ENCODE data around the gene ZNF652. TPM values are rescaled to one million over a fixed set of nuclear protein-coding genes. Genes with fewer than 3 reads are reported as not detected.

Gene ZNF652
- total RNA-seq, 1 donor from 2014 or later = 4.3 TPM

GRCh38 chr17:49362723-49363117 lies 670 bp upstream of the ZNF652 start:
- no peaks in the 10 kb centered on the region for H3K36me3 Mint-ChIP-seq (ENCODE audit: low read depth)
- H3K4me3 Mint-ChIP-seq (ENCODE audit: low read depth) = peak overlapping the region; percentile 73
- no peaks in the 10 kb centered on the region for H3K9me3 Mint-ChIP-seq
- peaks cover 46% of the 10 kb centered on the region for H3K4me1 Mint-ChIP-seq (ENCODE audit: low read depth)
- DNase-seq (ENCODE audit: low spot score) = no peak
- intact Hi-C loops (cut with micrococcal nuclease) = loop anchor here (5.0 kb wide), 1 partner anchor 35 kb away; no protein-coding TSS in a partner anchor
- peaks cover 11% of the 10 kb centered on the region for H3K27me3 Mint-ChIP-seq (ENCODE audit: low read depth)
- peak overlapping the region; percentile 15 for H3K27ac Mint-ChIP-seq

- H3K36me3 Mint-ChIP-seq (ENCODE audit: low read depth) = no peaks in the 10 kb centered on the region
- DNase-seq (ENCODE audit: low spot score) = peak; percentile 74
- peaks cover 8% of the 10 kb centered on the region for H3K27me3 Mint-ChIP-seq (ENCODE audit: low read depth)
- H3K4me1 Mint-ChIP-seq (ENCODE audit: low read depth) = peaks cover 47% of the 10 kb centered on the region
- H3K4me3 Mint-ChIP-seq (ENCODE audit: low read depth) = peak overlapping the region; percentile 83
- peak overlapping the region; percentile 85 for H3K27ac Mint-ChIP-seq
- no peaks in the 10 kb centered on the region for H3K9me3 Mint-ChIP-seq
- intact Hi-C loops (cut with micrococcal nuclease) = loop anchor here (5.0 kb wide), 1 partner anchor 36 kb away; no protein-coding TSS in a partner anchor
Observed at GRCh38 chr17:49361129-49361901, 735 bp downstream of the ZNF652 start.

GRCh38 chr17:49360796-49361128 lies 1.3 kb downstream of the ZNF652 start:
- H3K9me3 Mint-ChIP-seq = no peaks in the 10 kb centered on the region
- H3K4me3 Mint-ChIP-seq (ENCODE audit: low read depth) = peak overlapping the region; percentile 83
- peaks cover 46% of the 10 kb centered on the region for H3K4me1 Mint-ChIP-seq (ENCODE audit: low read depth)
- peak overlapping the region; percentile 85 for H3K27ac Mint-ChIP-seq
- no peak for DNase-seq (ENCODE audit: low spot score)
- intact Hi-C loops (cut with micrococcal nuclease) = loop anchor here (5.0 kb wide), 1 partner anchor 37 kb away; no protein-coding TSS in a partner anchor
- peaks cover 9% of the 10 kb centered on the region for H3K27me3 Mint-ChIP-seq (ENCODE audit: low read depth)
- H3K36me3 Mint-ChIP-seq (ENCODE audit: low read depth) = no peaks in the 10 kb centered on the region

GRCh38 chr17:49359990-49360795 lies 1.9 kb downstream of the ZNF652 start:
- H3K36me3 Mint-ChIP-seq (ENCODE audit: low read depth) = no peaks in the 10 kb centered on the region
- H3K27me3 Mint-ChIP-seq (ENCODE audit: low read depth) = peaks cover 9% of the 10 kb centered on the region
- peaks cover 43% of the 10 kb centered on the region for H3K4me1 Mint-ChIP-seq (ENCODE audit: low read depth)
- H3K9me3 Mint-ChIP-seq = no peaks in the 10 kb centered on the region
- peak overlapping the region; percentile 85 for H3K27ac Mint-ChIP-seq
- intact Hi-C loops (cut with micrococcal nuclease) = loop anchor here (5.0 kb wide), 1 partner anchor 37 kb away; no protein-coding TSS in a partner anchor
- H3K4me3 Mint-ChIP-seq (ENCODE audit: low read depth) = peak overlapping the region; percentile 83
- no peak for DNase-seq (ENCODE audit: low spot score)

- Mint-ChIP-seq H3K4me1 (ENCODE audit: low read depth) (peaks cover 43% of the 10 kb centered on the region), H3K4me3 (ENCODE audit: low read depth) (peak overlapping the region; percentile 2), H3K27ac (no peak overlapping the region), H3K27me3 (ENCODE audit: low read depth) (peaks cover 9% of the 10 kb centered on the region), H3K9me3 (no peaks in the 10 kb centered on the region), H3K36me3 (ENCODE audit: low read depth) (no peaks in the 10 kb centered on the region)
- intact Hi-C loops (cut with micrococcal nuclease) = loop anchor here (1.0 kb wide), 1 partner anchor 16 kb away; no protein-coding TSS in a partner anchor
- DNase-seq (ENCODE audit: low spot score) = no peak
Observed at GRCh38 chr17:49358641-49359247, 3.3 kb downstream of the ZNF652 start.

GRCh38 chr17:49357516-49357915 lies 4.5 kb downstream of the ZNF652 start:
- Mint-ChIP-seq H3K36me3 (ENCODE audit: low read depth) (peaks cover 3% of the 10 kb centered on the region), H3K27me3 (ENCODE audit: low read depth) (peaks cover 10% of the 10 kb centered on the region), H3K27ac (no peak overlapping the region), H3K9me3 (no peaks in the 10 kb centered on the region), H3K4me1 (ENCODE audit: low read depth) (peaks cover 47% of the 10 kb centered on the region), H3K4me3 (ENCODE audit: low read depth) (no peak overlapping the region)
- no peak for DNase-seq (ENCODE audit: low spot score)
- intact Hi-C loops (cut with micrococcal nuclease) = no loop called here

GRCh38 chr17:49356320-49356719 lies 5.7 kb downstream of the ZNF652 start:
- no peak overlapping the region for H3K27ac Mint-ChIP-seq
- peaks cover 45% of the 10 kb centered on the region for H3K4me1 Mint-ChIP-seq (ENCODE audit: low read depth)
- H3K4me3 Mint-ChIP-seq (ENCODE audit: low read depth) = no peak overlapping the region
- no peak for DNase-seq (ENCODE audit: low spot score)
- peaks cover 9% of the 10 kb centered on the region for H3K27me3 Mint-ChIP-seq (ENCODE audit: low read depth)
- peaks cover 4% of the 10 kb centered on the region for H3K36me3 Mint-ChIP-seq (ENCODE audit: low read depth)
- H3K9me3 Mint-ChIP-seq = no peaks in the 10 kb centered on the region
- intact Hi-C loops (cut with micrococcal nuclease) = no loop called here

- Mint-ChIP-seq H3K4me1 (ENCODE audit: low read depth) (peaks cover 23% of the 10 kb centered on the region), H3K36me3 (ENCODE audit: low read depth) (peaks cover 15% of the 10 kb centered on the region), H3K27ac (no peak overlapping the region), H3K9me3 (no peaks in the 10 kb centered on the region), H3K4me3 (ENCODE audit: low read depth) (no peak overlapping the region), H3K27me3 (ENCODE audit: low read depth) (peaks cover 12% of the 10 kb centered on the region)
- no peak for DNase-seq (ENCODE audit: low spot score)
- intact Hi-C loops (cut with micrococcal nuclease) = no loop called here
Observed at GRCh38 chr17:49353607-49354006, 8.4 kb downstream of the ZNF652 start.

GRCh38 chr17:49352587-49353154 lies 9.4 kb downstream of the ZNF652 start:
- H3K4me1 Mint-ChIP-seq (ENCODE audit: low read depth) = peaks cover 16% of the 10 kb centered on the region
- H3K4me3 Mint-ChIP-seq (ENCODE audit: low read depth) = no peak overlapping the region
- no peak for DNase-seq (ENCODE audit: low spot score)
- H3K36me3 Mint-ChIP-seq (ENCODE audit: low read depth) = peaks cover 24% of the 10 kb centered on the region
- no peak overlapping the region for H3K27ac Mint-ChIP-seq
- intact Hi-C loops (cut with micrococcal nuclease) = no loop called here
- peaks cover 5% of the 10 kb centered on the region for H3K9me3 Mint-ChIP-seq
- peaks cover 17% of the 10 kb centered on the region for H3K27me3 Mint-ChIP-seq (ENCODE audit: low read depth)

- no peak for DNase-seq (ENCODE audit: low spot score)
- H3K4me1 Mint-ChIP-seq (ENCODE audit: low read depth) = peaks cover 22% of the 10 kb centered on the region
- peaks cover 20% of the 10 kb centered on the region for H3K27me3 Mint-ChIP-seq (ENCODE audit: low read depth)
- no peak overlapping the region for H3K4me3 Mint-ChIP-seq (ENCODE audit: low read depth)
- peaks cover 24% of the 10 kb centered on the region for H3K36me3 Mint-ChIP-seq (ENCODE audit: low read depth)
- no peak overlapping the region for H3K27ac Mint-ChIP-seq
- peaks cover 5% of the 10 kb centered on the region for H3K9me3 Mint-ChIP-seq
- intact Hi-C loops (cut with micrococcal nuclease) = no loop called here
Observed at GRCh38 chr17:49351572-49352140, 10.4 kb downstream of the ZNF652 start.

GRCh38 chr17:49349541-49349940 lies 12.5 kb downstream of the ZNF652 start:
- Mint-ChIP-seq H3K4me3 (ENCODE audit: low read depth) (no peak overlapping the region), H3K9me3 (peaks cover 5% of the 10 kb centered on the region), H3K36me3 (ENCODE audit: low read depth) (peaks cover 24% of the 10 kb centered on the region), H3K27me3 (ENCODE audit: low read depth) (peaks cover 25% of the 10 kb centered on the region), H3K27ac (no peak overlapping the region), H3K4me1 (ENCODE audit: low read depth) (peaks cover 26% of the 10 kb centered on the region)
- no peak for DNase-seq (ENCODE audit: low spot score)
- intact Hi-C loops (cut with micrococcal nuclease) = no loop called here

- intact Hi-C loops (cut with micrococcal nuclease) = loop anchor here (5.0 kb wide), 1 partner anchor 153 kb away; no protein-coding TSS in a partner anchor
- peaks cover 34% of the 10 kb centered on the region for H3K4me1 Mint-ChIP-seq (ENCODE audit: low read depth)
- DNase-seq (ENCODE audit: low spot score) = no peak
- H3K27ac Mint-ChIP-seq = no peak overlapping the region
- H3K4me3 Mint-ChIP-seq (ENCODE audit: low read depth) = no peak overlapping the region
- peaks cover 20% of the 10 kb centered on the region for H3K36me3 Mint-ChIP-seq (ENCODE audit: low read depth)
- H3K27me3 Mint-ChIP-seq (ENCODE audit: low read depth) = peaks cover 28% of the 10 kb centered on the region
- H3K9me3 Mint-ChIP-seq = peaks cover 5% of the 10 kb centered on the region
Observed at GRCh38 chr17:49344914-49345313, 17.1 kb downstream of the ZNF652 start.

All from activated T-helper 2 cell treated with anti-CD3 and anti-CD28 coated beads, Interferon-gamma antibody, Interleukin-2, Interleukin-4, amounts not matched to agents 10 μg/mL and 5 μg/mL and 100 μg/mL, durations not matched to agents 14 hours and 24 hours and 36 hours (primary cell).